T-helper 2 cell (primary cell): Measurements from ENCODE around the gene EHD2.
"Not testable (repeated sequence)": the region's sequence is repeated elsewhere in the genome, so short reads cannot be mapped to it uniquely, and the experiment has no call there.

Experiments
- DNase-seq, 5 experiments: peaks; one replicate each; pipeline versions ENCODE4 v3.0.0 to v3.0.0-alpha.2; 2012 to 2022

EHD2 gene

GRCh38 chr19:47716270-47716937, 3.2 kb downstream of the EHD2 start:
- no peak for DNase-seq

DNA sequence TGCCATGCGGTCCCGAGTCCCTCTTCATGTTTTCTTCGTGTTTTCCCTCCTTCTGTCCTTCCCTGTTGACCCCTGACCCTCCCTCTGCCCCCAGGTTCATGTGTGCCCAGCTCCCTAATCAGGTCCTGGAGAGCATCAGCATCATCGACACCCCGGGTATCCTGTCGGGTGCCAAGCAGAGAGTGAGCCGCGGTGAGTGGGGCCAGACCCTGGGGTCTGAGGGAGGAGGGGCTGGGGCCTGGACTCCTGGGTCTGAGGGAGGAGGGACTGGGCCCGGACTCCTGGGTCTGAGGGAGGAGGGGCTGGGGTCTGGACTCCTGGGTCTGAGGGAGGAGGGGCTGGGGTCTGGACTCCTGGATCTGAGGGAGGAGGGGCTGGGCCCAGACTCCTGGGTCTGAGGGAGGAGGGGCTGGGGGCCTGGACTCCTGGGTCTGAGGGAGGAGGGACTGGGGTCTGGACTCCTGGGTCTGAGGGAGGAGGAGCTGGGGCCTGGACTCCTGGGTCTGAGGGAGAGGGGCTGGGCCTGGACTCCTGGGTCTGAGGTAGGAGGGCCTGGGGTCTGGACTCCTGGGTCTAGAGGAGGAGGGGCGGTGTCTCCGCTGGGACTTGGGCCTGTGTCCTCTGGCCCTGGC, 5.3 kb downstream of the EHD2 start:
- DNase-seq: not testable (repeated sequence)

GRCh38 chr19:47719047-47719859, 6.0 kb downstream of the EHD2 start:
- DNase-seq: no peak

DNA sequence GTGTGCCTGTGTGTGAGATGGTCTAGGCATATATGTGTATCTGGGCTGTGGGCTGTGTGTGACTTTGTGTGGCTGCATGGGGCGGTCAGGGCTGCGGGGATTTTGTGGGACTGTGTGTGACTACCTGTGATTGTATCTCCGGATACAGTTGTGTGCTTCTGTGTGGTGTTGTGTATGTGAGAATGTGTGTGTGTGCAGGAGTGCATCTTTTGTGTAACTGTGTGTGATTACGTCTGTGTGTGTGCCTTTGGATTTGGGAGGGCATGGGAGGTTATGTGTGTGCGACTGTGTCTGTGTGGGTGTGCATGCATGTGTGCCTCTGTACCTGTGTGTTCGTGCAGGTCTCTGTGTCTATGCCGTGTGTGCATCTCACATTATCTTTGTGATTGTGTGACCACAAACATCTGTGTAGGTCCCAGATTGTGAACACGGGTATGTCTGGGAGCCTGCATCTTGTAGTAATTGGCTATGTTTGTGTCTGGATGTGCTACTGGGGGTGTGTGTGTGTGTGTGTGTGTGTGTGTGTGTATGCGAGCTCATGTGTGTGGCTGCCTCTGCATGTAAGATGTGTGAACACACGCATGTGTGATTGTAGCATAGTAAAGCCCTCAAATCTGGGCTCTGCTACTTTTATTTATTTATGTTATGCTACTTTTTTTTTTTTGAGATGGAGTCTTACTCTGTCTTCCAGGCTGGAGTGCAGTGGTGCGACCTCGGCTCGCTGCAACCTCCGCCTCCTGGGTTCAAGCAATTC, 7.6 kb downstream of the EHD2 start:
- no peak for DNase-seq

- DNase-seq: peak in 1 of 5 experiments; percentile 44
These were observed 10.3 kb downstream of the EHD2 start for GRCh38 chr19:47723581-47723940.

DNA sequence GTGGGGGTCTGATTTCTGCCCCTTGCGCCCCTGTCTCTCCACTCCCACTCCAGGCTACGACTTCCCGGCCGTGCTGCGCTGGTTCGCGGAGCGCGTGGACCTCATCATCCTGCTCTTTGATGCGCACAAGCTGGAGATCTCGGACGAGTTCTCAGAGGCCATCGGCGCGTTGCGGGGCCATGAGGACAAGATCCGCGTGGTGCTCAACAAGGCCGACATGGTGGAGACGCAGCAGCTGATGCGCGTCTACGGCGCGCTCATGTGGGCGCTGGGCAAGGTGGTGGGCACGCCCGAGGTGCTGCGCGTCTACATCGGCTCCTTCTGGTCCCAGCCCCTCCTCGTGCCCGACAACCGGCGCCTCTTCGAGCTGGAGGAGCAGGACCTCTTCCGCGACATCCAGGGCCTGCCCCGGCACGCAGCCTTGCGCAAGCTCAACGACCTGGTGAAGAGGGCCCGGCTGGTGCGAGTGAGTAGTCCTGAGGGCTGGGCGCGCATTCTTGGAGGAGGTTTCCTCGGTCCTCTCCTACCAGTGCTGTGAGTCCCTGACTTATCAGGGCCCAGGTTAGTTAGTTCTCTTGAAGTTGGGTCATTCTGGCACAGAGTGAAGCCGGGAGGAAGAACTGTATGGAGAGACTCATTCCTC, 12.7 kb downstream of the EHD2 start:
- DNase-seq: no peak

GRCh38 chr19:47726467-47726866, 13.2 kb downstream of the EHD2 start:
- DNase-seq: no peak

DNA sequence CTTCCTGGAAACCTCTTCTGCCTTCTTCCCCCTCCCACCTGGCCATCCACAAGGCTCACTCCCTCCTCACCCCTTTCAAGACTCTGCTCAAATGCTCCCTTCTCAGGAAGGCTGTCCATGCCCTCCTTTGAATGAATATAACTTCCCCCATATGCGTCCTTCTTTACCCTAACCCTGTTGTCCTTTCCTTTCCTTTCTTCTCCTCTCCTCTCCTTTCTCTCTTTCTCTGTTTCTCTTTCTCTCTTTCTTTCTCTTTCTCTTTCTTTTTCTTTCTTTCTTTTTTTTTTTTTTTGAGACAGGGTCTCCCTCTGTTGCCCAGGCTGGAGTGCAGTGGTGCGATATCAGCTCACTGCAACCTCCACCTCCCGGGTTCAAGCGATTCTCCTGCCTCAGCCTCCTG, 15.1 kb downstream of the EHD2 start:
- DNase-seq: not testable (repeated sequence)

- no peak for DNase-seq
These were observed 16.2 kb downstream of the EHD2 start for GRCh38 chr19:47729468-47729798.

DNA sequence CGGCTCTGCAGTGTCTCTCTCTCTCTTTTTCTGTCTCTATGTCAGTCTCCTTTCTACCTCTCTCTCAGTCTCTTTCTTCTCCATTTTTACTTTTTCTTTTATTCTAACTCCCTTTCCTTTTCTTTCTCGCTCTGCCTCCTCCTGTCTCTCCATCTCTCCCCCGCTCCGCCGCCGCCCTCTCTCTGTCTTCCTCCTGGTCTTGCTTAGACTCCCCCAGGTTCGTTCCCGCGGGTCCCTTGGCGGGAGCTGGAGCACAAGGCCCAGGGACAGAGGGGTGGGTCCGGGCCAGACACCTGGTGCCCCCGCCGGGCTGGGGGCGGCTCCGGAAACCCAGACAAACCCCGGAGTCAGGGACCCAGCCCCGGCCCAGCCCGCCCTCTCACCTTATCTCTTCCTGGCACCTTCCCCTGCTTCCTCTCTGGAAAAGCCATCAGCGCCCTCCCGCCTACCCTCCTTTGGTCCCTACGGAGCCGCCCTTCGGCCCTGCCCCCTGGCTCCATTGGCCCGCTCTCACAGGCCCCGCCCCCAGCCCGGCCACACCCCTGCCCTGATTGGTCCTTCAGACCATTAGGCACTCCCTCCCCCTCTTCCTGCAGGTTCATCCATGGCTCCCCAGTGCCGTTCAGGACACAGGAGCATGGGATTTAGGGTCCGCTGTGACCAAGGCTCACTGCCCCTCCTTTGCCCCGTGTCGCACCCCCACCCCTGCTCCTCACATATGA, 16.7 kb downstream of the EHD2 start:
- DNase-seq: peak in 2 of 5 experiments; percentile 33 to 43

DNA sequence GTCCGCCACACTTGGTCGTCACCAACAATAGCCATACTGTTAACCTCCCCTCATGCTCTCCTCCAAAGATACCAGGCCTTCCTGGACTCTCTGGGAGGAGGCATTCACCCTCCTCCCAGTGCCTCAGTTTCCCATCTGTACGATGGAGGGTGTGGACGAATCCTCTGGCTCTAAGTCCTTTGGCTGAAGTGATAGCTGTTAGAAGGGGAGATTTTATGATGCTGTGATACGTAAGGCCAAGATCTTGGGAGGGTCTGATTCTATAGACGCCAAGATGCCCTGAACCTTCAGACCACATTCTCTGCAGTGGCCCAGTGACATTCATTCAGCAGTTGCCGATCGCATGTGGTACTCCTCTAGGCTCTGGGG, 17.3 kb downstream of the EHD2 start:
- DNase-seq: no peak

GRCh38 chr19:47730910-47731309, 17.7 kb downstream of the EHD2 start:
- DNase-seq: no peak

DNA sequence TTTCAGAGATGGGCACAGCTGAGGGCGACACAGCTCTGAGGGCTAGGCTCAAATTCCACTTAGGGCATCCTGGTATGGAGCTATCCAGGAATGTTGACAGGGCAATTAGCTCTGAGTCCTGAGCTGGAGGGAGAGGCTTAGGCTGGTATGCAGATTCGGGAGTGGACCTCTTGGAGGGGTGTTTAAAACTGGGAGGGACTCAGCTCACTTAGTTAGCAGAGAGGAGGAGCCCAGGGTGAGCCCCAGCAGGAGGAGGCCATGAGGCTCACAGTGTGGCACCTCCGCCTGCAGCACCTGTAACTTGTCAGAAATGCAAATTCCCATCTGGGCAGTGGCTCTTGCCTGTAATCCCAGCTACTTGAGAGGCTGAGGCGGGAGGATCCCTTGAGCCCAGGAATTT, 21.9 kb downstream of the EHD2 start:
- no peak for DNase-seq

DNA sequence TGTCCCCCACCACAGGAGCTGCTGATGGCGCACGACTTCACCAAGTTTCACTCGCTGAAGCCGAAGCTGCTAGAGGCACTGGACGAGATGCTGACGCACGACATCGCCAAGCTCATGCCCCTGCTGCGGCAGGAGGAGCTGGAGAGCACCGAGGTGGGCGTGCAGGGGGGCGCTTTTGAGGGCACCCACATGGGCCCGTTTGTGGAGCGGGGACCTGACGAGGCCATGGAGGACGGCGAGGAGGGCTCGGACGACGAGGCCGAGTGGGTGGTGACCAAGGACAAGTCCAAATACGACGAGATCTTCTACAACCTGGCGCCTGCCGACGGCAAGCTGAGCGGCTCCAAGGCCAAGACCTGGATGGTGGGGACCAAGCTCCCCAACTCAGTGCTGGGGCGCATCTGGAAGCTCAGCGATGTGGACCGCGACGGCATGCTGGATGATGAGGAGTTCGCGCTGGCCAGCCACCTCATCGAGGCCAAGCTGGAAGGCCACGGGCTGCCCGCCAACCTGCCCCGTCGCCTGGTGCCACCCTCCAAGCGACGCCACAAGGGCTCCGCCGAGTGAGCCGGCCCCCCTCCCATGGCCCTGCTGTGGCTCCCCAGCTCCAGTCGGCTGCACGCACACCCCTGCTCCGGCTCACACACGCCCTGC, 27.8 kb downstream of the EHD2 start:
- no peak for DNase-seq

- DNase-seq: no peak
These were observed 28.4 kb downstream of the EHD2 start for GRCh38 chr19:47741544-47742140.

DNA sequence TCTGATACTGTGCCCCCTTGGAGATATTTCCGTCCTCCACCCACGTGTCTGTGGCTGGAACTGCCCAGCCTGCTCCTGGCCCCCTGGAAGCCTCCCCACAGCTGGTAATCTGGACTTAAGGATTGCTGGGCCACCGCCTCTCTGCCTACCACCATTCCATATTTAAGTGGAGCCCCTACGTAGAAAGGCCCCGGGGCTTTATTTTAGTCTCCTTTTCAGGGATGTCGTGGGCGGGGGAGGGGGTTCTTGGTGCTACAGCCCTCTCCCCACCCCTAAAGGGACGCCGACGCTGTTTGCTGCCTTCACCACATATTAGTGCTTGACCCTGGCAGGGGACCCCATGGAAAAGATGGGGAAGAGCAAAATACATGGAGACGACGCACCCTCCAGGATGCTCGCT, 29.4 kb downstream of the EHD2 start:
- DNase-seq: no peak

DNA sequence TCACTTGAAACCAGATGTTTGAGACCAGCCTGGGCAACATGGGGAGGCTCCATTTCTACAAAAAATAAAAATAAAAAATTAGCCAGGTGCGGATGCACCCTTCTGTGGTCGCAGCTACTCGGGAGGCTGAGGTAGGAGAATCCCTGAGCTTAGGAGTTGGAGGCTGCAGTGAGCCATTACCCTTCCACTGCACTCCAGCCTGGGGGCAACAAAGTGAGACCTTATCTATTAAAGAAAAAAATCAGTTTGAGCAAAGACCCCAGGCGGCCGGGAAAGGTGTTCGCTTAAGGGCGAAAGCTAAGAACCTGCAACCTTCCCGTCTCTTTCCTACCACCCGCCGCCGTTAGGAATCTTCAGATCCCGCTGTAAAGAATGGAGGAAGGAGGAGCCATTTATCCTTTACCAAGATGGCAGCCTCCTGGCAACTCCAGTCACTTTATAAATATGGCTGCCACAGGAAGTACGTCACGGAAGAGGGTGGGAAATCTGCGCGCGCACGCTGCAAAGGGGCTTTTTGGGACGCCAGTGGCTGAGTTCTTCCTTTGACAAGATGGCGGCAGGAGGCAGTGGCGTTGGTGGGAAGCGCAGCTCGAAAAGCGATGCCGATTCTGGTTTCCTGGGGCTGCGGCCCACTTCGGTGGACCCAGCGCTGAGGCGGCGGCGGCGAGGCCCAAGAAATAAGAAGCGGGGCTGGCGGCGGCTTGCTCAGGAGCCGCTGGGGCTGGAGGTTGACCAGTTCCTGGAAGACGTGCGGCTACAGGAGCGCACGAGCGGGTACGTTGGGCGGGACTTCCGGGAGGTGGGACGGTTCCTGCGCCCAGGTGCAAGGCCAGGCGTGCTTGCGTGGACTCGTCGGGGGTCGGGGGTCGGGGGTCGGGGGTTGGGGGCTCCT, 32.0 kb downstream of the EHD2 start, which contains the start of gene NOP53:
NOP53 (plus strand) TSS at position 537 of the 892 bp plus-strand sequence; CDS start at position 551, 14 bp downstream.
- DNase-seq: peak; percentile 93 to 96 (median 94)

- DNase-seq: not testable (repeated sequence)
These were observed 32.9 kb downstream of the EHD2 start for GRCh38 chr19:47746129-47746528.

DNA sequence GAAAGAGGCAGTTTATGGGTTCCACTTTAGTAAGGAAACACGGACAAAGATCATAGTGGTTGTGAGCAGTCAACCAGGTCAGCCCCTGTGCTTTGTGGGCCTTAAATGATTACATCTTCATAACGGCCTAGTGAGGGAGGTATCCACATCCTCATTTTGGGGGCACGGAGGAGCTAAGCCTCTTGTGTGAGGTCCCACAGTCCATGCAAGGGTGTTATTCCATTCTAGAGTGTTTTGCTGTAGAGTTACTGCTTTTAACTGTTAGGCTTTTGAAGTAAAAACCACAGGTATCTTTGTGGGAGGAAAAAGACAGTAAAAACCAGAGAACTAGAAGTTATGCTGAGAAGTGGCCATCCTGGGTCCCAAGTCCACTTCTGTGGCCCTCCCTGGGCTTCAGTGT, 36.1 kb downstream of the EHD2 start:
- peak in 1 of 5 experiments; percentile 41 for DNase-seq

GRCh38 chr19:47750752-47751151, 37.5 kb downstream of the EHD2 start:
- no peak for DNase-seq
